ENCODE results near the gene PON2.

Gene PON2

DNA sequence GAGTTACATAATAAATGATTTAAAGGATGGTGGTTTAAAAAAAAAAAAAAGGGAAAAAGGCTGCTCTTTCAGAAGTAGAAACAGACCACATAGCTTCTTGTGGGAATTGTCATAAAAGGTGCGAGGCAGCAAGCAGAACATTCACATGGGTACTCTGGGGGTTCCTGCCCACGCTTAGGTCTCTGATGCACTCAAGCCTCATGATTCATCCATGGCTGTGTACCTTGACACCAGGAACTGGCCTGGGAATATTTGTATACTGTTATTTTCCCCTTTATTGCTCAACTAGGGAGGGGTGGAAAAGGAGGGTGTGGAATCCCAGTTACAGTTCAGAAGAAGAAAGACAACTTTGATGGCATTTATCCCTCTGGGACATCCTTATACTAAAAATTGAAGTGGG, 4.0 kb downstream of the PON2 start:
- Mint-ChIP-seq H3K4me1 (peaks cover 15 to 26% of the 10 kb centered on the region in 2 donors), H3K4me3 (no peak overlapping the region), H3K27ac (no peak overlapping the region), H3K27me3 (no peaks in the 10 kb centered on the region), H3K36me3 (peaks cover 2 to 3% of the 10 kb centered on the region in 2 donors), H3K9me3 (no peaks in the 10 kb centered on the region)
- ATAC-seq (replicated peaks), result no peak
- no peak for DNase-seq

- Mint-ChIP-seq H3K27ac (no peak overlapping the region), H3K9me3 (no peaks in the 10 kb centered on the region), H3K4me1 (peaks cover 7 to 17% of the 10 kb centered on the region in 2 donors), H3K27me3 (no peaks in the 10 kb centered on the region), H3K4me3 (no peak overlapping the region), H3K36me3 (peaks cover 2 to 3% of the 10 kb centered on the region in 2 donors)
- ATAC-seq (replicated peaks) (no peak), DNase-seq (no peak)
Observed at GRCh38 chr7:95429241-95429990, 5.4 kb downstream of the PON2 start.

DNA sequence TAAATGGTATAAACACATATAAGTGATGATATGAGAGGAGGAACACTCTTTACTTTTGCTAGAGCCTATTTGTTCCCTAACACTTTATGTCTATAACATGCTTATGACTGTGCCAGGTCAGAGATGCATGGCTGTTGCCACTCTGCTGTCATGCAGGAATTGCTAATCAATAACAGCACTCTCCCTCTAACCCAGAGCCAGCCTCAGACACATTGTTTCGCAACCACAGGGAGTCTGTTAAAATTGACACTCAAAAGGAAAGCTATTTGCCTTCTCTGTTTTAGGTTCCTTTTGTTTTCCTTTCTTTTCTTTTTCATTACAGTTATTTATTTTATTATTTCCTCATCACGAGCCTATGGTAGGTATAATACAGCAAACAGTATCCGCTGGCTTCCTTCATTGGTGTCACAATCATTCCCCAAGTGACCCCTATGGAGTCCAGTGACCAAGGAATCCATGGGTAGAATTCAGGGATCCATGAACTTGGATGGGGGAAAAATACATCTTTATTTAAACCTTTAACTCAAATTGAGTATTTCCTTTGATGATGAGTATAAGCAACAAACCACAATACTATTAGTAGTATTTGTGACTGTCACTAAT, 6.8 kb downstream of the PON2 start:
- Mint-ChIP-seq H3K9me3 (peaks cover 0 to 6% of the 10 kb centered on the region in 2 donors), H3K4me1 (peaks cover 4 to 6% of the 10 kb centered on the region in 2 donors), H3K27ac (no peak overlapping the region), H3K27me3 (no peaks in the 10 kb centered on the region), H3K36me3 (peaks cover 6 to 13% of the 10 kb centered on the region in 2 donors), H3K4me3 (no peak overlapping the region)
- DNase-seq (no peak), ATAC-seq (replicated peaks) (no peak)

DNA sequence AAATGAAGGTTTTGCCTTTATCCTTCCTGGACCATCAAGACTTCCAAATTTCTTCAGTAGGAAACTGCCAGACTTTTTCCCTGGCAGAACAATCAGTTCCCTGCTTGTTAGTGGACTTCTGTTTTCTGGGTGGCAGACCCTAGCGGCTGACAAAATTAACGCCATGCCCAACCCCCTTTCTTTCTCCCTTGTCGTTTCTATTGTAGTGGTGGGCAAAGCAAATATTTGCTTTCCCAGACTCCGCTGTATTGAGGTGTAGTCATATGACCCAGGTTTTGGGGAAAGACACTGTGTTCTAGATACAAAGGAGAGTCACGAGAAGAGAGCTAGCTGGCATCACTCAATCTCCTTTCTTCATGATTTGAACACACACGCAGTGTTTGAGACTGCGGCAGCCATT, 7.7 kb downstream of the PON2 start:
- peaks cover 6 to 13% of the 10 kb centered on the region in 2 donors for H3K36me3 Mint-ChIP-seq
- H3K4me3 Mint-ChIP-seq, result no peak overlapping the region
- H3K9me3 Mint-ChIP-seq, result peaks cover 0 to 6% of the 10 kb centered on the region in 2 donors
- ATAC-seq (replicated peaks) (no peak), DNase-seq (no peak)
- no peaks in the 10 kb centered on the region for H3K27me3 Mint-ChIP-seq
- H3K4me1 Mint-ChIP-seq, result peaks cover 2 to 6% of the 10 kb centered on the region in 2 donors
- H3K27ac Mint-ChIP-seq, result no peak overlapping the region

DNA sequence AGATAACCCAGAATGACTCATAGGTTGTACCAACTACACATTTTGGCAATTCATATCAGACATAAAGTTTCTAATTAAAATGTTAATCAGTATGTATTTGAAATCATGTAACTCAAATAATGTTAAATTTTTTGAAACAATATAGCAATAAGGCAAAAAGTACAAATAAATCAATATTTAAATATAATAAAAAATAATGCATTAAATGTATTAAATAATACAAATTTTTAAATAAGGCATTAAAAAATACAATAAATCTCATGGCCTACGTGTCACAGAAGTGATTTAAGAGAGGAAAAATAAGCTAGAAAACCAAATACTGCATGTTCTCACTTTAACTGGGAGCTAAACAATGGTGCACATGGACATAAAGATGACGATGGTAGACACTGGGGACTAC, 9.1 kb downstream of the PON2 start:
- DNase-seq, result no peak
- Mint-ChIP-seq H3K27me3 (no peaks in the 10 kb centered on the region), H3K4me1 (peaks cover 3 to 13% of the 10 kb centered on the region in 2 donors), H3K27ac (no peak overlapping the region), H3K4me3 (no peak overlapping the region), H3K9me3 (peaks cover 0 to 6% of the 10 kb centered on the region in 2 donors), H3K36me3 (peaks cover 8 to 16% of the 10 kb centered on the region in 2 donors)
- no peak for ATAC-seq (replicated peaks)

DNA sequence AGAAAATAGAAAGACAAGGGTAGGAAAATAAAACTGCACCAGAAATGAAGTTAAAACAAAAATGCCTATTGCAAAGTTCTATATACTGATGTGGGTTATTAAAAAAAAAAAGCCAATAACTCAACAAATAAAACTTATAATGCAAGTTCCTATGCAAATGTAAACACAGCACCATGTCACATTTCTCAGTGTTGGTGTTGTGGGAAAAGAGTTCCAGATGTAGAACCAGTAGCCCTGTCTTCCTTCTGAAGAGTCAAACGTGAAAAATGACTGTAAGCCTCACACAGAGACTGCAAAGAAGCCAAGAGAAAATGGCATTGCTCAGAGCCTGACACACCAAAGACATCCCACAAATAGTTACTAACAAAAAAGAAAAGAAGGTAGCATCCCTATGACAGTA, 10.1 kb downstream of the PON2 start:
- Mint-ChIP-seq H3K36me3 (peaks cover 8 to 20% of the 10 kb centered on the region in 2 donors), H3K9me3 (peaks cover 0 to 6% of the 10 kb centered on the region in 2 donors), H3K27me3 (no peaks in the 10 kb centered on the region), H3K4me1 (peaks cover 3 to 10% of the 10 kb centered on the region in 2 donors), H3K27ac (no peak overlapping the region), H3K4me3 (no peak overlapping the region)
- DNase-seq, result no peak
- no peak for ATAC-seq (replicated peaks)

GRCh38 chr7:95421847-95422444, 12.9 kb downstream of the PON2 start:
- H3K9me3 Mint-ChIP-seq, result peaks cover 0 to 6% of the 10 kb centered on the region in 2 donors
- H3K27ac Mint-ChIP-seq, result no peak overlapping the region
- H3K4me3 Mint-ChIP-seq, result no peak overlapping the region
- DNase-seq, result no peak
- peaks cover 8 to 17% of the 10 kb centered on the region in 2 donors for H3K36me3 Mint-ChIP-seq
- no peaks in the 10 kb centered on the region for H3K27me3 Mint-ChIP-seq
- no peak for ATAC-seq (replicated peaks)
- H3K4me1 Mint-ChIP-seq, result peaks cover 3 to 10% of the 10 kb centered on the region in 2 donors

DNA sequence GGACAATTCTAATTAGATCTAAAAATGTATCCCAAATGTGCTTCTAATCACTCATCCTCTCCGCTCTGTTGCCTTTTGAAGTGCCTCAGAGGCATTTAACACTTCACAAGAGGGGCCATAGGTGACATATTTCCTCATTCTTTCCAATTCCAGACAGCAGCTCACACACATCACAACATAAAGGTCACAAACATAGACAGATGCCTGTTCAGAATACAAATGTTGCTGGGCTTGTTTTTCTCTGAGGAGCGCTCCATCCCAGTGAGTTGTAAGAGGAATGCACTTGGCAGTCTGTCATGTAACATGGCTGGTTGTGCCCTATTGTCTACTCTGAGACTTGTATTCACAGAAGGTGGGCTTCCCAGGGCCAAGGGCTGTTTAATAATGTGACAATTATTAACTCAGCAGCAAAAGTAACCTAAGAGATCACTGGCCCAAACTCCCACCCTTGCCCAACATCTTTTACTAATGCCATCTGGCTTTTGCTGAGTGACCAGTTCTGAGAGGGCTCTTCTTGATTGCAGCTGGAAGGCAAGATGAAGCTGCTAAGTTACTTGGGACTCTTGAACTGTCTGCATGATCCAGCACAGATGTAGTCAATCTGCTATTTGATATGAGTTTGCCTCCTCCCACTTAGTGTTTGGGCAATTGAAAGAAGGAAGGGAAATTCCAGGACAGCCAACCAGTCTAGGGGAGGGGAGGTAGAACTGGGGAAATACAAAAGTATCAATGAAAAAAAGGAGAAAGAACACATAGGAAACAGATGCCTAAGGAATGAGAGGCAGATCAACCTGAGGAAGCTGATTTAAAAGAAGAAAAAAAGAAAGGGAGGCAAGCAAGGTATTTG, 13.6 kb downstream of the PON2 start:
- Mint-ChIP-seq H3K36me3 (peaks cover 8 to 17% of the 10 kb centered on the region in 2 donors), H3K9me3 (peaks cover 0 to 6% of the 10 kb centered on the region in 2 donors), H3K27ac (no peak overlapping the region), H3K27me3 (no peaks in the 10 kb centered on the region), H3K4me3 (no peak overlapping the region), H3K4me1 (peaks cover 3 to 10% of the 10 kb centered on the region in 2 donors)
- DNase-seq (no peak), ATAC-seq (replicated peaks) (peak; percentile 41 to 64)

DNA sequence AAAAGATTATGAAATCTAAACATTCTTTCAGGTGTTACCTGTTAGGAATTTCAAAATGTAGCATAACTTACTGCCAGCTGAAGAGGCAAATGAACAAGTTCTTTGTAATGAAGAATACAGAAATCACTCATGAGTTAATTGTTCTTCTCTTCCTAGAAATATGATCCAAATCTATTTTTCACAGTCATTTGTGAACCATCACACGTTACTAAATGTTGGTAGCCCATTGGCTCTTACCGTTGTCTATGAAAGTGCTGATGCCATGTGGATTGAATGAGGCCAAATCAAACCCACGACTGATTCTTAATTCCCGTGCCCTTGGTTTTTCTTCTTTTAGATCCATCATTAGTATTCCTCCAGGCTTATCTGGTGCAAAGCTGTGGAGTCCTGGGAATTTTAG, 22.8 kb downstream of the PON2 start:
- DNase-seq (no peak), ATAC-seq (replicated peaks) (no peak)
- H3K4me3 Mint-ChIP-seq, result no peak overlapping the region
- no peaks in the 10 kb centered on the region for H3K27me3 Mint-ChIP-seq
- peaks cover 6 to 12% of the 10 kb centered on the region in 2 donors for H3K36me3 Mint-ChIP-seq
- no peak overlapping the region for H3K27ac Mint-ChIP-seq
- H3K9me3 Mint-ChIP-seq, result no peaks in the 10 kb centered on the region
- peaks cover 1 to 6% of the 10 kb centered on the region in 2 donors for H3K4me1 Mint-ChIP-seq

GRCh38 chr7:95411666-95412065, 23.2 kb downstream of the PON2 start:
- Mint-ChIP-seq H3K4me3 (no peak overlapping the region), H3K27ac (no peak overlapping the region), H3K9me3 (no peaks in the 10 kb centered on the region), H3K4me1 (peaks cover 1 to 6% of the 10 kb centered on the region in 2 donors), H3K36me3 (peaks cover 6 to 12% of the 10 kb centered on the region in 2 donors), H3K27me3 (no peaks in the 10 kb centered on the region)
- DNase-seq, result no peak
- peak in 1 of 2 donors; percentile 39 for ATAC-seq (replicated peaks)

DNA sequence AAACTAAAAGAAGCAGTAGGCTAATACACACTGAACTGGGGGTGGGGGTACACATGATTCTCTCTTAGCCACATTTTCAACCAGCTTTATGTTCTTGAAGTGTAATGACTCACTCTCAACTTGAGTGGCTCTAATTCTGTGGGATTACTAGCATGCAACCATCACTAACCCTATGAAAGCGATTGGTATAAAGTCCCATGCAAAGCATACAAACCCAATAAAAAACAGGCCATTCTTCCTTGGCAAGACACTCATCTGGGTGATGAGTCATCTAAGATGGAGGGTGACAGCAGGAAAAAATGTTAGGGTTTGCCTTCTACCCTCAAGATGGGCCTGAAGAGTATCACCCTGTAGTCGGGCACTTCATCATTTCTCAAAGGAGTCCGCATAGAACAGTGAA, 23.8 kb downstream of the PON2 start:
- no peaks in the 10 kb centered on the region for H3K27me3 Mint-ChIP-seq
- H3K9me3 Mint-ChIP-seq, result no peaks in the 10 kb centered on the region
- H3K4me3 Mint-ChIP-seq, result no peak overlapping the region
- DNase-seq (no peak), ATAC-seq (replicated peaks) (peak in 1 of 2 donors; percentile 6)
- H3K36me3 Mint-ChIP-seq, result peaks cover 6 to 10% of the 10 kb centered on the region in 2 donors
- H3K4me1 Mint-ChIP-seq, result peaks cover under 1 to 6% of the 10 kb centered on the region in 2 donors
- no peak overlapping the region for H3K27ac Mint-ChIP-seq

- ATAC-seq (replicated peaks) (no peak), DNase-seq (no peak)
- Mint-ChIP-seq H3K27ac (peak overlapping the region; percentile 2), H3K36me3 (peaks cover 3 to 7% of the 10 kb centered on the region in 2 donors), H3K4me3 (no peak overlapping the region), H3K9me3 (no peaks in the 10 kb centered on the region), H3K4me1 (peaks cover 0 to 6% of the 10 kb centered on the region in 2 donors), H3K27me3 (no peaks in the 10 kb centered on the region)
Observed at GRCh38 chr7:95407751-95408150, 27.1 kb downstream of the PON2 start.

DNA sequence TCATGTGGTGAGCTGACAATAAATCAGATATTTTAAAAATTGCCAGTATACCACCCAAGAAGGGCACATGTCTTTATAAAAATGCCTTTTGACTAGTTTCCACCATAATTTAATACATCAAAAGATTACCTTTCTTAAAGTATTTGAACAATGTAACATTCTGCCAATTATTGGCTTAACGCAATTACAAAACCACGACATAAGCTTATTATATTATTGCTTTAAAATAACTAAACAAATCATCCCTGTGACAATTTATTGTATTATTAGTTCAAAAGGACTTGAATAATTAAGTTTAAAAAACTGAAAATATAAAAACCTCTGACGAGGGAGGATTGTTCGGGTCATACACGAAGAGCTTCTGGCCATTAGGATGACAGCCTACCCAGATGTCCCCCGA, 29.0 kb downstream of the PON2 start:
- Mint-ChIP-seq H3K9me3 (no peaks in the 10 kb centered on the region), H3K4me3 (no peak overlapping the region), H3K36me3 (peaks cover 3 to 7% of the 10 kb centered on the region in 2 donors), H3K27ac (no peak overlapping the region), H3K4me1 (no peaks in the 10 kb centered on the region), H3K27me3 (no peaks in the 10 kb centered on the region)
- DNase-seq (no peak), ATAC-seq (replicated peaks) (no peak)

GRCh38 chr7:95405208-95405607, 29.6 kb downstream of the PON2 start:
- H3K9me3 Mint-ChIP-seq, result no peaks in the 10 kb centered on the region
- no peaks in the 10 kb centered on the region for H3K4me1 Mint-ChIP-seq
- H3K36me3 Mint-ChIP-seq, result peaks cover under 1 to 6% of the 10 kb centered on the region in 2 donors
- DNase-seq (no peak), ATAC-seq (replicated peaks) (no peak)
- no peak overlapping the region for H3K27ac Mint-ChIP-seq
- H3K4me3 Mint-ChIP-seq, result no peak overlapping the region
- no peaks in the 10 kb centered on the region for H3K27me3 Mint-ChIP-seq
